ENCODE results near the gene GNAT3.

GNAT3 gene

GRCh38 chr7:80411621-80412020, 100.2 kb downstream of the GNAT3 start:
- TF ChIP-seq CTCF (IDR thresholded peaks at IDR 0.05; ENCODE audit: borderline replicate concordance, extremely low read depth, low read length, poor library complexity, severe bottlenecking) (no peak), EZH2 (IDR thresholded peaks at IDR 0.05; ENCODE audit: borderline replicate concordance, low read depth, low read length, severe bottlenecking) (no peak)
- Histone ChIP-seq H3K4me3 (ENCODE audit: low read depth in 1 of 2, low read length in 2 of 2) (no peak overlapping the region), H2AFZ (ENCODE audit: low read depth, low read length) (no peak overlapping the region), H3K9ac (ENCODE audit: low read depth, low read length) (no peak overlapping the region), H3K27me3 (ENCODE audit: insufficient read depth, low read length, poor library complexity) (no peaks in the 10 kb centered on the region), H3K36me3 (ENCODE audit: insufficient read depth, low read length) (no peaks in the 10 kb centered on the region), H3K4me1 (ENCODE audit: insufficient read depth, low read length) (no peaks in the 10 kb centered on the region), H3K4me2 (ENCODE audit: insufficient read depth, low read length) (no peak overlapping the region), H3K79me2 (ENCODE audit: insufficient read depth, low read length) (no peaks in the 10 kb centered on the region), H3K27ac (ENCODE audit: low read length) (no peak overlapping the region), H4K20me1 (ENCODE audit: insufficient read depth, low read length) (no peaks in the 10 kb centered on the region), H3K9me3 (ENCODE audit: insufficient read depth, low read length, severe bottlenecking) (no peaks in the 10 kb centered on the region)
- DNase-seq (no peak), ATAC-seq (ENCODE audit: insufficient read depth, low read depth) (no peak)

- H3K9me3 ChIP-seq (ENCODE audit: insufficient read depth, low read length, severe bottlenecking), result no peaks in the 10 kb centered on the region
- DNase-seq (no peak), ATAC-seq (ENCODE audit: insufficient read depth, low read depth) (no peak)
- TF ChIP-seq EZH2 (IDR thresholded peaks at IDR 0.05; ENCODE audit: borderline replicate concordance, low read depth, low read length, severe bottlenecking) (no peak), CTCF (IDR thresholded peaks at IDR 0.05; ENCODE audit: borderline replicate concordance, extremely low read depth, low read length, poor library complexity, severe bottlenecking) (no peak)
- H4K20me1 ChIP-seq (ENCODE audit: insufficient read depth, low read length), result no peaks in the 10 kb centered on the region
- H3K27ac ChIP-seq (ENCODE audit: low read length), result no peak overlapping the region
- H3K9ac ChIP-seq (ENCODE audit: low read depth, low read length), result no peak overlapping the region
- no peaks in the 10 kb centered on the region for H3K4me1 ChIP-seq (ENCODE audit: insufficient read depth, low read length)
- H3K79me2 ChIP-seq (ENCODE audit: insufficient read depth, low read length), result no peaks in the 10 kb centered on the region
- H3K27me3 ChIP-seq (ENCODE audit: insufficient read depth, low read length, poor library complexity), result no peaks in the 10 kb centered on the region
- no peak overlapping the region for H3K4me3 ChIP-seq (ENCODE audit: low read depth in 1 of 2, low read length in 2 of 2)
- no peak overlapping the region for H3K4me2 ChIP-seq (ENCODE audit: insufficient read depth, low read length)
- no peaks in the 10 kb centered on the region for H3K36me3 ChIP-seq (ENCODE audit: insufficient read depth, low read length)
- H2AFZ ChIP-seq (ENCODE audit: low read depth, low read length), result no peak overlapping the region
Measured at GRCh38 chr7:80410081-80410480, 101.8 kb downstream of the GNAT3 start.

Data from DND-41 (cell line).